GM12873 (cell line): ENCODE measurements around the gene MITF.

Experiments used
- TF ChIP-seq, protein P1 (sequence below): IDR thresholded peaks from 2 replicates; pipeline ENCODE4 v1.5.1; 2012; ENCODE audit warnings: low read depth, mild to moderate bottlenecking, moderate library complexity, low read length, control low read depth; ENCODE audit not compliant: insufficient read depth; ENCODE audit errors: missing control alignments

Gene MITF

DNA sequence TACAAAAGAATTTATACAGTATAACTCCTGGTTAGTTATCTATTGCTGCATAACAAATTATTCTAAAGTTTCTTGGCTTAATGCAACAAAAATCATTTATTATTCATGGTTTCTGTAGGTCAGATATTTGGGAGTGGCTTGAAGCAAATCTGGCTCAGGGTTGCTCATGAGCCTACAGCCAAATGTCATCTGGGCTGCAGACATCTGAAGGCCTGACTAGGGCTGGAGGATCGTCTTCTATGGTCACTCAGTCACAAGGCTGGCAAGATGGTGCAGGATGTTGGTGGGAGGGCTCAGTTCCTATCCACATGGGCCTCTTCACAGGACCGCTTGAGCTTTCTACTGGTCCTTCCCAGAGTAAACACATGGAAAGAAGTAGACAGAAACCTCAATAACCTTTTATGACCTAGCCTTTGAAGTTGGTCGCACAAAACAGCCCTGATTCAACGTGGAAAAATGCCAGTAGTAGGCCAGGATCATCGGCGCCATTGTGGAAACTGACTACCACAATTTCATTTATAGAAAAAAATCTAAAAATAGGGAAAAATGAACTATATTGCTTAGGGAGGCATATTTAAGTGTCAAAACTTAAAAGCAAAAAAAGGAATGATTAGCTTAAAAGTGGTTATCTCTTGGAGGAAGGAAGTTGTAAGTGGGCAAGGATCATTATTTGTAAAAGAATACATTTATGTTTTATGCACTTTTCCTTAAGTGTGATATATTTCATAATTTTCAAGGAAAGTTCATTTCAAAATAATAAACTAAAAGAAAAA is 9.9 kb upstream of the MITF start:
- TF ChIP-seq, protein P1, sequence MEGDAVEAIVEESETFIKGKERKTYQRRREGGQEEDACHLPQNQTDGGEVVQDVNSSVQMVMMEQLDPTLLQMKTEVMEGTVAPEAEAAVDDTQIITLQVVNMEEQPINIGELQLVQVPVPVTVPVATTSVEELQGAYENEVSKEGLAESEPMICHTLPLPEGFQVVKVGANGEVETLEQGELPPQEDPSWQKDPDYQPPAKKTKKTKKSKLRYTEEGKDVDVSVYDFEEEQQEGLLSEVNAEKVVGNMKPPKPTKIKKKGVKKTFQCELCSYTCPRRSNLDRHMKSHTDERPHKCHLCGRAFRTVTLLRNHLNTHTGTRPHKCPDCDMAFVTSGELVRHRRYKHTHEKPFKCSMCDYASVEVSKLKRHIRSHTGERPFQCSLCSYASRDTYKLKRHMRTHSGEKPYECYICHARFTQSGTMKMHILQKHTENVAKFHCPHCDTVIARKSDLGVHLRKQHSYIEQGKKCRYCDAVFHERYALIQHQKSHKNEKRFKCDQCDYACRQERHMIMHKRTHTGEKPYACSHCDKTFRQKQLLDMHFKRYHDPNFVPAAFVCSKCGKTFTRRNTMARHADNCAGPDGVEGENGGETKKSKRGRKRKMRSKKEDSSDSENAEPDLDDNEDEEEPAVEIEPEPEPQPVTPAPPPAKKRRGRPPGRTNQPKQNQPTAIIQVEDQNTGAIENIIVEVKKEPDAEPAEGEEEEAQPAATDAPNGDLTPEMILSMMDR: no peak

DNA sequence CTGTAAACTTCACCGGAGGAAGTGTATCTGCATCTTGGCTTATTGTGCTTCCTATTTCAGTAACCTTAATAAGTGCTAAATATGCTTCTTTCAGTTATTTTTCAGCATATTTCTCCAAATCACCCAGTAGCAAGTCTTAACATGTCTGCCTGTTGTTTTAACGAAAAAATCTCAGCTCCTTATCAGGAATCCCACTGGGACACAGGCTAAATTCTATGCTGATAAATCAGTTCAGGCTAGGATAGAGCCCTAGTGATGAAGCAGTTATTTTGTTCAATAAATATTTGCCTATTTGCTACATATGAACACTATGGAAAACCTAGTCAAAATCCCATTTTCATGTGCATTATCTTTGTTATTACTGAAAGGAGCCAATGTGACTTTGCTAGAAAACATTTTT is 8.2 kb upstream of the MITF start:
- TF ChIP-seq, protein P1: no peak

DNA sequence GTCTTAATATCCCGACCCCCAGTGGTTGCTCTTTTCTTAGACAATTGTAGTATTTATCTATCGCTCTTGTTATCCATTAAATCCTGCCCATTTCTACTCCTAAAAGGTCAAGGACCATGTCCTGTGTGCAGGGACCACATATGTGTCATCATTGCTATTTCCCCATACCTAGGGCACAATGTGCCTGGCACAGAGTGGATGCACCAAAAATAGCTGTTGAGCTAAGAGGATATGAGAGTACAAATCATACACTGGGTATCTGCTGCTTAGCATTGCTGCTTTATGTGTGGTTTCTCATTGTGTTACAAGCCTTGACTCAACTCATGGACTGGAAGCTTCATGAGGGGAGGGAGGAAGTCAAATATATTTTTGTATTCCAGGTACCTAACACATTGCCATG is 3.4 kb upstream of the MITF start:
- TF ChIP-seq, protein P1: no peak

DNA sequence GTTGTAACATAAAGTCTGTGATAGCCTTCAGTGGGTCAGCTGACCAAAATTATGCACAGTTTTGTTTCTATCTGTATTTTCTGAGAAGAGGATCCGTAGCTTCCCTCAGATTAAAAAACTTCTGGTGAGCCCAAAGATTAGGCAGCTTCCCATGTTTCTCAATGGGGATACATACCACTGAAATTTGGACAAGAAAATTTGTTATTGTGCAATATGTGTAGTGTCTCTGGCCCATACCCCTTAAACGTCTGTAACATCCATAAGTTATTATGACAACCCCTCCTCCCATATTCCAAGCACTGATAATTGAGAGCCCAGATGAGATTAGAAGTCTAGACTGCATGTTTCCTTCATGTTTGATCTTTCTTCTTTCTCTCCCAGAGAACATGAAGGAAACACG is 1.9 kb upstream of the MITF start:
- TF ChIP-seq, protein P1: no peak

DNA sequence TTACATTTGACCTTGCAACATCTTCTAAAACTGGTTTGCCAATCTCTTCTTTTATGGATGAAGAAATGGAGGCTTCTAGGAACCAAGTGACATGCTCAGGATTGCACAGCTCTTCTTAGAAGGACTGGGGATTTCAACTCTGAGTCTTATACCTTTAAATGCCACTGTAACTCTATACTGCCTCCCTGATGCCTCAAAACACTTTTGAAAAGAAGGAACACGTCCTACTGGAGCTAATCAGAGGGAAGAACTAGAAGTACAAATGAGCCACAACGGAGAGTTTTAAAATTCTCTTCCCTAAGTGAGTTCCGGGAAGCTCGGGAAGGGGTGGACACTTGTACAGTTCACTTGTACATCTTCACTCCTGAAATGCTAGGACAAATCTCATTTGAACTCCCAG is 949 bp upstream of the MITF start:
- TF ChIP-seq, protein P1: no peak

DNA sequence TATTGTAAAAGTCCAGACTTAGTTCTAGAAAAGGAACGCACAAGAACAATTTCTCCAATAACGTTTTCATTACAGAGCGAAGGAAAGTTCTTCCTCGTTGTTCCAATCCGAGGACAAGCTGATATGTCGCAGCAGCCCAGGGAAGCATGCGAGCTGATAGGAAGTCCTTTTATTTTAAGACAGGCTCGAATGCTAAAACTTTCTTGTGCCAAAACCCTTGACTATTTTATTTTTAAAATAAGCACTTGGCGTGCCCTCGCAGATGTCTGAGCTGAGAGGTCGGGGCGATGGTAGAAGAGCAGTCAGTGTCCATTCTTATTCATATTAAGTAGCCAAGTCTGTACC is 433 bp upstream of the MITF start:
- TF ChIP-seq, protein P1: no peak

DNA sequence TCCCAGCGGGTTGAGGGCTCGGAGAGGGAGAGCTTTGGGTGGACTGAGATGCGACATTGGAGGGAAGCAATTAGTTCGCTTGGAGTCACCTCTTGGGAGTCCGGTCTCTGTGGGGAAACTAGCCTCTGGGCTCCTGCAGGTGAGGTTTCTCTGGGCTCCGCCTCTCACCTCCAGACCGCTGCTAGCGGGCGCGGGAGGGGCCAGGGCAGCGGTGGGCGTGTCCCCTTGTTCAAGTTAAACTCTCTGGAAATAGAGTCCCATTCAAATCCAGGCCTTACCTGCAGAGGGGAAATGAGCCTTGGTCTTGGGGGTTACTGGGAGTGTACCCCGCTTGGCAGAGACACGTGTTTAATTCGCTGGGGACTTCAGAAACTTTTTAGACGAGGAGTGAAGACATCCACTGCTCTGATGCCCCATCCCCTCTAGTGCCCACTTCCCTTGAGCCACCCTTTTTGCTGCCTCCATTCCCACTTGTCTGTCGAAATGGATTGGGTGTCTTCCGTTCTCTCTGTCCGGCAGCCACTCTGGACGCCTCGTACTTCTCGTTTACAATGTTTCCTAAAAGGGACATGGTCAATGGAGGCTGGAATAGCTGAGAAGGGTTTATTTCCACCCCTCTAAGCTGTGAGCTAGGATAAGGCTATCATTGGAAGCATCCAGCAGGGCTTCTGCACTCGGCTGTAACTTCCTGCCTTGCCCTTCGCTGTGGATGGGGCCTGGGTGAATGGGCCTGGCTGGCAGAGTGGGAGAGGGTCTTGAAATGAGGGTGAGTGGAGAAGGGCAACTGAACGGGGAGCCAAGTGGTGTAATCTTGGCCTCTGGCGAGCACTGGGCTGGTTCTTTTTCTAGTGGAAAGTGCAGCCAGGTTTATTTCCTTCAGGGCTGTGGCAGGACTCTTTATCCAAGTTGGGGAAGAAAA is 1.1 kb downstream of the MITF start:
- TF ChIP-seq, protein P1: no peak
